Measurements from ENCODE around the gene GLMN.

GLMN gene

GRCh38 chr1:92218559-92218958 is 80.2 kb downstream of the GLMN start:
- CTCF ChIA-PET = no interaction called here
- POLR2A ChIA-PET = no interaction called here
- Histone ChIP-seq H3K4me3 (ENCODE audit: low read depth, low read length) (no peak overlapping the region), H3K27ac (ENCODE audit: extremely low read depth, low read depth, low read length) (no peak overlapping the region), H3K9me3 (ENCODE audit: control insufficient read depth, insufficient read depth, low read depth, low read length) (no peaks in the 10 kb centered on the region), H3K4me1 (ENCODE audit: control insufficient read depth, insufficient read depth, low read length) (no peaks in the 10 kb centered on the region), H3K36me3 (ENCODE audit: control insufficient read depth in 2 of 2, insufficient read depth in 1 of 2, low read length in 2 of 2) (no peaks in the 10 kb centered on the region)
- TF ChIP-seq SALL2 (tag by site-specific recombination; IDR thresholded peaks at IDR 0.05; ENCODE audit: borderline replicate concordance) (no peak), ZNF184 (tag by site-specific recombination; IDR thresholded peaks at IDR 0.05) (no peak), ZFP37 (tag by site-specific recombination; IDR thresholded peaks at IDR 0.05) (no peak), ZNF221 (tag by site-specific recombination; IDR thresholded peaks at IDR 0.05; ENCODE audit: borderline replicate concordance) (no peak), ZNF248 (tag by site-specific recombination; IDR thresholded peaks at IDR 0.05) (no peak), ZFP3 (tag by site-specific recombination; IDR thresholded peaks at IDR 0.05; ENCODE audit: low read depth) (no peak), ELK4 (IDR thresholded peaks at IDR 0.05; ENCODE audit: borderline replicate concordance, low read depth, low read length) (no peak), KLF10 (tag by site-specific recombination; IDR thresholded peaks at IDR 0.05) (no peak), SP7 (tag by site-specific recombination; IDR thresholded peaks at IDR 0.05) (no peak), ZNF311 (tag by site-specific recombination; IDR thresholded peaks at IDR 0.05; ENCODE audit: borderline replicate concordance) (no peak), KLF7 (tag by site-specific recombination; IDR thresholded peaks at IDR 0.05; ENCODE audit: borderline replicate concordance) (no peak), ZNF175 (tag by site-specific recombination; IDR thresholded peaks at IDR 0.05) (no peak), ZNF585B (tag by site-specific recombination; IDR thresholded peaks at IDR 0.05) (no peak), ZNF521 (tag by site-specific recombination; IDR thresholded peaks at IDR 0.05) (no peak), ZNF292 (tag by site-specific recombination; IDR thresholded peaks at IDR 0.05; ENCODE audit: borderline replicate concordance, low read depth) (no peak), ZNF548 (tag by site-specific recombination; IDR thresholded peaks at IDR 0.05) (no peak), ZNF16 (tag by site-specific recombination; IDR thresholded peaks at IDR 0.05; ENCODE audit: low read depth) (no peak), BCL6B (tag by site-specific recombination; IDR thresholded peaks at IDR 0.05) (no peak)

GRCh38 chr1:92217721-92218120 is 81.1 kb downstream of the GLMN start, which contains the start of gene C1orf146:
Gene C1orf146 (plus strand): TSS chr1:92217915. CDS start chr1:92231421, 13,506 bp downstream.
- ChIA-PET CTCF (interaction anchor here (0.6 kb wide), 1 partner anchor 24 kb away, joined by 3 read pairs; no protein-coding TSS in a partner anchor), POLR2A (no interaction called here)
- Histone ChIP-seq H3K4me3 (ENCODE audit: low read depth, low read length) (no peak within 1 kb of the TSS), H3K36me3 (ENCODE audit: control insufficient read depth in 2 of 2, insufficient read depth in 1 of 2, low read length in 2 of 2) (no peaks in the 10 kb centered on the region), H3K27ac (ENCODE audit: extremely low read depth, low read depth, low read length) (no peak within 1 kb of the TSS), H3K9me3 (ENCODE audit: control insufficient read depth, insufficient read depth, low read depth, low read length) (no peaks in the 10 kb centered on the region), H3K4me1 (ENCODE audit: control insufficient read depth, insufficient read depth, low read length) (no peaks in the 10 kb centered on the region)
- TF ChIP-seq ZNF580 (tag by site-specific recombination; IDR thresholded peaks at IDR 0.05) = no peak
- TF ChIP-seq ZNF16 (tag by site-specific recombination; IDR thresholded peaks at IDR 0.05; ENCODE audit: low read depth) = no peak
- no peak for TF ChIP-seq ZBTB49 (tag by site-specific recombination; IDR thresholded peaks at IDR 0.05; ENCODE audit: low read depth)
- TF ChIP-seq ZNF623 (tag by site-specific recombination; IDR thresholded peaks at IDR 0.05) = no peak
- no peak for TF ChIP-seq HOXD13 (CRISPR knock-in tag; IDR thresholded peaks at IDR 0.05; ENCODE audit: borderline replicate concordance)
- no peak for TF ChIP-seq ZFP37 (tag by site-specific recombination; IDR thresholded peaks at IDR 0.05)
- no peak for TF ChIP-seq ZNF10 (tag by site-specific recombination; IDR thresholded peaks at IDR 0.05)
- TF ChIP-seq ZNF530 (tag by site-specific recombination; IDR thresholded peaks at IDR 0.05; ENCODE audit: low read depth) = no peak
- TF ChIP-seq PRDM2 (tag by site-specific recombination; IDR thresholded peaks at IDR 0.05; ENCODE audit: borderline replicate concordance) = no peak
- TF ChIP-seq ZNF629 (tag by site-specific recombination; IDR thresholded peaks at IDR 0.05) = no peak

Measured in HEK293 (cell line).